CD4-positive, alpha-beta T cell treated with Interleukin-17A for 4 hours (primary cell): ENCODE measurements around the gene FBLN2.

ENCODE experiments used
- DNase-seq: peaks from one replicate; pipeline ENCODE4 v3.0.0-alpha.2; 2020; ENCODE audit warnings: mixed read lengths

FBLN2 gene

DNA sequence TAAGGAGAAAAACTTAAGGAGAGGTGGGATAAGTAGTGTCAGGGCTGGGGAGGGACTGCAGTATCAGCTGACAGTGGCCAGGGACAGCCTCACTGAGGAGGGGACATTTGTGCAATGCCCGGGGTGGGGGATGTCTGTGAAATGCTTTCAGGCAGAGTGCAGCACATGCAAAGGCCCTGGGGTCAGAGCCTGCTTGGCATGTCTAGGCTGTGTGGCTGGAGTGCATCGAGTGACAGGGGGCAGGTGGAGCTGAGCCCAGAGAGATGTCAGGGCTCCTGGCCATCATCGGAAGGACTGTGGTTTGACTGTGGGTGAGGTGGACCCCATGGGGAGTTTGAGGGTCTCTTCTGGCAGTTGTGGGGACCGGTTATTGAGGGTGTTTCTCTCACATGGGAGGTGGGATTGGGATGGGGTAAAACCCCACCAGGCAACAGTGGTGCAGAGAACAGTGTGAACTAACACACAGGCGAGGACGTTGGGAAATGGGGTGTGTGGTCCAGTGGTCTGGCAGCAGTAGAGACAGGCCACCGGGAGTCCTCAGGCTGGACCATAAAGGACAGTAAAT lies 61.2 kb downstream of the FBLN2 start:
- DNase-seq: no peak

DNA sequence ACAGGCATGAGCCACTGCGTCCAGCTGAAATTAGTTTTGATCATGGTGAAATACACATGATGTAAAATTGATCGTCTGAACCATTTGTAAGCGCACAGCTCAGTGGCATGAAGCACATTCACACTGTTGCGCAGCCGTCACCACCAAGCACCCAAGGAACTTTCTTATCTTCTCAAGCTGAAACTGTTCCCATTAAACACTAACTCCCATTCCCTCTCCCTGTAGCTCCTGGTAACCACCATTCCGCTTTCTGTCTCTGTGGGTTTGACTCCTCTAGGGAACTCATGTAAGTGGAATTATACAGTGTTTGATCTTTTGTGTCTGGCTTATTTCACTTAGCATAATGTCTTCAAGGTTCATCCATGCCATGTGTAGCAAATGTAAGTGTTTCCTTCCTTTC lies 62.3 kb downstream of the FBLN2 start:
- DNase-seq: no peak

DNA sequence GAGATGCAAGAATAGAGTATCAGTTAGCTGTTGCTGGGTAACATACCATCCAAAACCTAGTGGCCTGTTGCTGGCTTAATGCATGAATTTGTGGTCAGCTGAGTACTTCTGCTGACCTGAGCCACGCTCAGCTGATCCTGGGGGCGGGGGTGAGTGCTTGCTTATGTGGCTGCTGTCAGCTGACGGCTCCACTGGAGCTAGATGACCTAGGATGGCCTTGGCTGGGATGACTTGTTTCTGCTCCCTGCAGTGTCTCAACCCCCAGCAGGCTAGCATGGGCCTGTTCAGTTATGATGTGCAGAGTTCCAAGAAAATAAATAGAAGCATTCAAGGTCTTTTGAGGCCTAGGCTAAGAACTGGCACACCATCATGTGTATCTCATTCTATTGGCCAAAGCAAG lies 63.9 kb downstream of the FBLN2 start:
- no peak for DNase-seq

DNA sequence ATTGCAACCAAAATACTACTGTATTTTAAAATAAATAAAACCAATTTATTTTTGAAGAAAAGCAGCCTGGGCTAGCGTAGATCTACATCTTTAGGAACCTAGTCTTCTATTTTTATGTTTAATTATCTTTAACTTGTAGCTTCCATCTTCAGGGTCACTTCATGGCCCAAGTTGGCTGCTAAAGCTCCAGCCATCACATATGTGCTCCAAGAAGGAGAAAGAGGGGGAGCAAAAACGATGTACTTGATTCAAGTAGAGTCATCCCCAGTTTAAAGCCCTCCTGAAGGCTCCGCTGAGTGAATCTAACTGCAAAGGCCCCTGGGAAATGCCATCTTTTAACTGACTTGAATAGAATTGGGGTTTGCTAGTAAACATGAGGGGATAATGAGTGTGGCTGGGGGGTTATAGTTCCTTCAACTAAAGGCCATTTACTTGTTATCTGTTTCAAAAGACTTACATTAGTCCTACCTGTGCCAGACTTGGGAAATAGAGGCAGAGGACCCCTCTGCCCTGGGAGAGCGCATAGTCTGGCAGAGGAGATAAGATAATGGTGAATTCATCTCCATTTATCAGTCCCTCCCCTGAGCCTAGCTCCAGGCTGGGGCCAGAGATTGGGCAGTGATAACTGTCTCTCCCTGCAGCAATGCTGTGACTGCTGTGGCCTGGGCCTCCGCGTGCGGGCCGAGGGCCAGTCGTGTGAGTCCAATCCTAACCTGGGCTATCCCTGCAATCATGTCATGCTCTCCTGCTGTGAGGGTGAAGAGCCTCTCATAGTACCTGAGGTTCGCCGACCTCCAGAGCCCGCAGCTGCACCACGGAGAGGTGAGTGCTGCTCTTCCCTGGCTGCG lies 64.6 kb downstream of the FBLN2 start:
- no peak for DNase-seq

DNA sequence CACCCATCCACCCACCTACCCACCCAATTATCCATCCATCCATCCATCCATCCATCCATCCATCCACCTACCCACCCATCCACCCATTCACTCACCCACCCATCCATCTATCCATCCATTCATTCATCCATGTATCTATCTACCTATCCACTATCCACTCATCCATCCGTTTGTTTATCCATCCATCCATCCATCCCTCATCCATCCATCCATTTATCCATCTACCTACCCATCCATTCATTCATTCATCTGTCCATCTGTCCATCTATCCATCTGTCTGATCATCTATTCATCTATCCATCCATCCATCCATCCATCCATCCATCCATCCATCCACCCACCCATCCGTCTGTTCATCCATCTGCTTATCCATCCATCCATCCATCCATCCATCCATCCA lies 65.7 kb downstream of the FBLN2 start:
- no peak for DNase-seq

DNA sequence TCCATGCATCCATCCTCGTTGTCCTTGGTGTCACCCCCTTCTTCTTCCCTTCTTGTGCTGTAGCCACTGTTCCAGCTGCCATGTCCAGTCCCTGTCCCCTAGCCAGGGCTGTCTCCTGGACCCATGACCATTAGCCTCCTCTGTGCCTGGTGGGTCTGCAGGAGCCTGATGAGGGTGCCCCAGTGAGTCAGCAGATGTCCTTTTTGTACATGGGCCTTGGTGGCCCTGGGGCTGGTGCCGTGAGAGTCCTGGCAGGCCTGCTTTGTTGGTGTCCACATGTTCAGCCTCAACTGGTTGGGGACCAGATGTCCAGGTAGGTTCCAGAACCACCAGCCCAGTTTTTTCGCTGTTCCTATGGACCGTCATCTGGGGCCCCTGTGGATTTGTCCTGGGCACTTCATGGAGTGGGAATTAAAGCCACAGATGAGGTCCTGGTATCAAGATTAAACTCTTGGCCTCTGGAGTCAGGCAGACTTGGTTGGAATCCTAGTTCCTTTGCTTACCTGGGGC lies 66.1 kb downstream of the FBLN2 start:
- no peak for DNase-seq

DNA sequence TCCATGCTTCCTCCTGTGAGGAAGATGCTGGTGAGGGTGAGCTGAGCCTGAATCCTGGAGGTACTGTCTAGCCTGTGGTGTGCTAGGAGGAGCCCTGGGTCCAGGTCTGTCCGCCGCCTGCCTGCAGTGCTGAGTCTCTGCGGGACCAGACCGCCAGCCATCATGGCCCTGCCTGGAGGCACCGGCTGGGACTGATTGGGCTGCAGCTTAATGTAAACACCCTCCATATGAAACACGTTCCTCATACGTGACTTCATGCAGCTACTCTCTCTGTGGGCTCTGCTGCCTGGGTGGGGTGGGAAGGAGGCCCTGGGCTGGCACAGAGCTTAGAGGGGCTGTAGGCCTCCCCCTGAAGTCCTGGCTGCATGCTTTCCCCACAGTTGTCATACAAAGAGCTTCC lies 67.4 kb downstream of the FBLN2 start:
- DNase-seq: no peak

DNA sequence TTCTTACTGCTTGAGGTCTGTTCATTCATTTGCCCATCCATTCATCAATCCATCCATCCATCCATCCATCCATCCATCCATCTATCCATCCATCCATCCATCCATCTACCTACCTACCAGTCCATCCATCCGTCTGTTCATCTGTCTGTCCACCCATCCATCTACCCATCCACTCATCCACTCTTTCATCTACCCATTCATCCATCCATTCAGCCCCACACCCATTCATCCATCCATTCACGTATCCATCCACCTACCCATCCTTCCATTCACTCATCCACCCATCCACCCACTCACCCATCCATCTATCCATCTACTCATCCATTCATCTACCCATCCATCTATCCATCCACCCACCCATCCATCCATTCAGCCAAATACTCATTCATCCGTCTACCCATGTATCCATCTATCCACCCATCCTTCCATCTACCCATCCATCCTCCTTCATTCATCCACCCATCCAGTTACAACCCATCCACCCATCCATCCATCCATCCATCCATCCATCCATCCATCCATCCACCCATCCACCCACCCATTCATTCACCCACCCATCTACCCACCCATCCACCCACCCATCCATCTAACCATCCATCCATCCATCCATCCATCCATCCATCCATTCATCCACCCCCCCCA lies 68.3 kb downstream of the FBLN2 start:
- no peak for DNase-seq

DNA sequence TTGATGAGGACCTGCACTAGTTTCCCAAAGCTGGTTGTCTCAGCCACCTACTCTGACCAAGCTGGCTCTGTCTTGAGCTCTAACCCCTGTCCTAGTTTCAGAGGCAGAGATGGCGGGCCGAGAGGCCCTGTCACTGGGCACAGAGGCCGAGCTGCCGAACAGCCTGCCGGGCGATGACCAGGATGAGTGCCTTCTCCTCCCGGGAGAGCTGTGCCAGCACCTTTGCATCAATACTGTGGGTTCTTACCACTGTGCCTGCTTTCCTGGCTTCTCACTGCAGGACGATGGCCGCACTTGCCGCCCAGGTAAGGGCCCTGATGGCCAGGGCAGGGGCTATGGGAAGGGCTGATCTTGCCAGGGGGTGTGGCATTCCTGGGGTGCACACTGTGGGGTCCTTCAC lies 69.1 kb downstream of the FBLN2 start:
- no peak for DNase-seq

DNA sequence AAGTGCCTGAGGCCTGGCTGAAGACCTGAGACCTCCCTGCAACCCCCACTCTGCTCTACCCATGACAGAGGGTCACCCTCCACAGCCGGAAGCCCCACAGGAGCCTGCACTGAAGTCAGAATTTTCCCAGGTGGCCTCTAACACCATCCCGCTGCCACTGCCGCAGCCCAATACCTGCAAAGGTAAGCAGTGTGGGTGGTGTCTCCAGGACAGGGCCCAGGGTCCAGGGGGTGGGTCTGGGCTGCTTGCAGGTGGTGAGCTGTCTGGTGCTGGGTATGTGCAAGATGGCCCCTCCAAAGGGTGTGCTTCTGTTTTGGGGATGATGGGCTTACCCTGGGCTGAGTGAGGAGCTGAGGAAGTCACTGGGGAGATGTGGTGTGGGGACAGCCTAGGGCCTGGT lies 69.9 kb downstream of the FBLN2 start:
- DNase-seq: no peak

DNA sequence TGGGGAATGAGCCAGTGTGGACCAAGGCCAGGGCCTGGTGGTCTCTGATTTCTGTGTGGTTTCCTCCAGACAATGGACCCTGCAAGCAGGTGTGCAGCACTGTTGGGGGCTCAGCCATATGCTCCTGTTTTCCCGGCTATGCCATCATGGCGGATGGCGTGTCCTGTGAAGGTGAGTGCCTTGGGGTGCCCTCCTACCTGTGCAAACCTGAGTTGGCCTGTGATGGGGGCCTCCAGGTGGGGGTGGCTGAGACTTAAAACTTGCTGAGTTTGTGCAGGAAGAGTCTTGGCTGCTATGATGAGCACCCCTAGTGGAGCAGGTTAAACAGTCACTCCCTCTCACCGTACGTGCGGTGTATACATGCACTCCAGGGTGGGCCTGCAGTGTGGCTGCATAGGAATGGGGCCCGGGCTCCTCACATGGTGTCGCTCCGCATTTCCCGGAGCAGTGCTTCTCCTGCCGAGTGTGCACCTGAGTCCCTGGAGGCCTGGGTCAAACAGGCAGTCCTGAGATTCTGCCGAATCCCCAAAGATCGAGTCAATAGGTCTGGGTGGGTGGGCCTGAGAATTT lies 70.8 kb downstream of the FBLN2 start:
- no peak for DNase-seq

DNA sequence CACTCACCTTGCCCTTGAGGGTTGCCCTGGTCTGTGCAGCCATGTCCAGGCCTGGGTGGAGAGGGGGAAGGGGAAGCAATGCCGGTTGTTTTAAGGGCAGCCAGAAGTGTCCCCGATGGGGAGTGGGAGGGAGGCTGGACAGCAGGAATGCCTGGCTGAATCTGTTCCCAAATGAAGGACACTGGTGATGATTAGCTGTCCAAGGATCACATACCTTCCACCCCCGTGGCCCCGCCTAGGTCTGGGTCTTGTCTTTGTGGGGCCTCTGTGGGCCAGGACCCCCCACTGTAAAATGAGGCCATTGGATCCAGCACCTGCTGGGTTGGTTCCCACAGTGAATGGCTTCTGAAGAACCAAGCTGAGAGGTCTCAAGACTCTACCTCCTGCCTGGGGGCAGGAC lies 71.4 kb downstream of the FBLN2 start:
- no peak for DNase-seq

DNA sequence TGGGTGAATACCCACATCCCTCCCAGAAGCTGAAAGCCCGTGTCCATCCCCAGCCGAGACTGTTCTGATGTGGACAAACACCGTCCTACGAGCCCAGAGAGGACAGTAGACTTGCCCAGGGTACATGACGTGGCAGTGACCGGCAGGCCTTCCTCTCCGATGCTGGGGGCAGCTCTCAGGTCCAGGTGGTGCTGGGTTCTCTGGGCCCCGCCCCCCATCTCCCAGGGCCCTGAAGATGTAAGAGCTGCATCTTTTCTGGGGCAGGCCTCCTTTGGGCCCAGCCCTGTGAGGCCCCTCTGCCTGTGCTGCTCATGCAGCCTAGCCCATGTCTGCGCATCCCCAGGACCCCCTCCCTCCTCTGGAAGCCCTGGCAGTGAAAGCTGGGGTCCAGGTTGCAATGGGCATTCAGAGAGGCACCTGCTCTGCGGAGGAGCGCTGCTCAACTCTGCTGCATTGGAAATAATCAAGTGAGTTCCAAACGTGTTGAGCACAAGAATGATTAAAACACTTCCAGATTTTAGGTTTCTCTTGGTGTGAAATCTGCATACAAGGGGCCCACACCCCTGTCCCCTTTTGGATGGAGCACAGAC lies 71.9 kb downstream of the FBLN2 start:
- DNase-seq: no peak

DNA sequence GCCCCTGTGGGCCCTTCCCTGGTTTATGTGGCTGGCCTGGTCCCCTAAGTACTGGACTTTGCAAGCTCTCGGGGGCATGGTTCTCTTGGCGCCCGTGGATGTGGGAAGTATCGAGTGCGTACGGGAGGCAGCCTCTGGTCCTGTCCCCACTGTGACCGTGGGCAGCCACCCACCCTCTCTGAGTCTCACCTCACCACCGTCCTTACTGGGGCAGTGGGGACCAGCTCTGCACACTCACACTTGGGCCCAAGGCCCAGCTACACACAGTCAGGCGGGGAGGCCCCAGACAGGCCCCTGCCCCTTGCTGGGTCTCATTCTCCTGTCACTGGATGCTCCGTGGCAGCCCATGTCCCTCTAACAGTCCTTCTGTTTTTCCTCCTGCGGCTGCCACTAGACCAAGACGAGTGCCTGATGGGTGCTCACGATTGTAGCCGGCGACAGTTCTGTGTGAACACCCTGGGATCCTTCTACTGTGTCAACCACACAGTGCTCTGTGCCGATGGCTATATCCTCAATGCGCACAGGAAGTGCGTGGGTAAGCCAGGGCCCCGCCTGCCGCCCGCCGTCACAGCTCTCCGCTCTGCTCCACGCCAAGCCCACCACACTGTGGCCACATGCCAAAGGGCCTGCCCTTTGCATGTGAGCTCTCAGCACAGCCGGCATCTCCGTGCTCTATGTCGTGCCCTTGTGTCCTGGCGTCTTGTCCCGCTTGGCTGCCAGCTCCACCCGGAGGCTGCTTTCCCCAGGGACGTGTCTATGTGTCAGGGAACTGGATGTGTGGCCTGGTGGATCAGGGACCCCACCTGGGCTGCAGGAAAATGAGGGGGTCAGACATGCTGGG lies 72.7 kb downstream of the FBLN2 start:
- DNase-seq: peak; percentile 36

DNA sequence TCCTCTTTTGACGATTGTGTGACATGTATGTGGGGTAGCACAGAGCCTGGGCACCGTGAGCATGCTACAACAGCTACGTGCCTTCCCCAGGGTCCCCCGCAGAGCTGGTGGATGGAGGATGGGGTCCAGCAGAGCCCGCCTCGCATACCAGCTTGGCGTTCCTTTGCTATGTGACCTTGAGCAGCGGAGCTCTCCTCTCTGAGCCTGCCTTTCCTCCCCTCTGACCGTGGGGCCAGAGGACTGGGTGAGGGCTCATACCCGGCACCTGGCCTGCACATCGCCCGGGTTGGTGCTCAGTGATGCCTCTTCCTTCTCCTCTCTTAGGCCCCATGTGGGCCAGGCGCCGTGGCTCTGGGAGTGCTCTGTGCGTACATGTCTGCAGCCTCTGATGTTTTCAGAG lies 73.4 kb downstream of the FBLN2 start:
- DNase-seq: no peak

DNA sequence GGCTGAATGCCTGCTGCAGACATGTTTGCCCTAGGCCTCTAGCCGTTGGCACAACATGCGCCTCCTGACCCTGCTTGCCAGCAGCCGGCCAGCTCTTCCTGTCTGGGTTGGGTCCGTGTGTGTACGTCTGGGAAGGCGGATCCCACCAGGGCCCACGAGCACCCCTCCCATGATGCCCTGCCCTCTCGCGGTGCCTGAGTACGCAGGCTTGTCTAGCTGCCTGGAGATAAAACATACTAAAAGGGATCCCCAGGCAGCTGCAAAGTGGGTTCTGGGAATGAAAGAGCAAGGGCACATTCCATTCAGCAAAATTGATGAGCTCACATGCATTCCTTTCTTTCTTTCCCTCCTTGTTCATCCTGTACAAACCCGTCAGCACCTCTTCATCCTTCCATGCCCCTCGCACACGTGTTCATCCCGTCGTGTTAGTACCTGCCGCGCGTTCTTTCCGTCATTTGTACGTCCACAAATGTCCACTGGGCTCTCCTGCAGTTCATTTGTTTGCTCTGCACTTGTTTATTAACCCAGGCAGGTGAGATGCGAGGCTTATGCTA lies 74.3 kb downstream of the FBLN2 start:
- DNase-seq: no peak

DNA sequence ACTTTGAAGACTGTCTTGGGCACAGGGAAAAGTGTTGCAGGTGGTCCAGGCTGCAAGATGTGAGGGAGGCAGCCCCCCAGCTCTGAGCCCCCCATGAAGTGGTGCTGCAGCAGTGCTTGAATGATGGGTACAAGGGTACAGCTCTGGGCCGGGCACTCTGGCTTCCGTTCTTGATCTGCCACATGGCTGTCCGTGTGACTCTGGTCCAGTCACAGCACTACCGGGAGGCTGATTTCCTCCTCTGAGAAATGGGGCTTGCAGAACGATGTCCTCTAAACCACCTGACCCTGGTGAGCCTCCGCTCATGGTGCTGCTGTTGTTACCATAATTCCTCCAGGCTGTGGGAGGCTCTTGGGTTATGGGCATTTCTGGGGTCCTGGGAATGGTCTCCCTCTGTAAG lies 75.1 kb downstream of the FBLN2 start:
- DNase-seq: no peak

DNA sequence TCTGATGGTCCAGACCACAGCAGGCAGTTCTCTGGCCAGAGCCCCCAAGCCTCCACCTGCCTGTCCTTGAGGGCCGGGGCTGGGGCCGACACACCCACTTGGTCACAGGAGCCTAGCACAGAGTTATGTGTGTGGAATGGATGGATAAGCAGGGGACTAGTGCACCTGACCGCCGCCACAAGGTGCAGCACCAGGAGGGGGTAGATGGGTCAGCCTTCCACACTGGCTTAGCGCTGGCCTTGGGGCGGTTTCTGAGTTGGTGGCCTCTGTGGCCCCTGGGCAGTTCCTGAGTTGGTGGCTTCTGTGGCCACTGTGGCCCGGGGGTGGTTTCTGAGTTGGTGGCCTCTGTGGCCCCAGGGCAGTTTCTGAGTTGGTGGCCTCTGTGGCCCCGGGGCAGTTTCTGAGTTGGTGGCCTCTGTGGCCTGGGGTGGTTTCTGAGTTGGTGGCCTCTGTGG lies 75.8 kb downstream of the FBLN2 start:
- no peak for DNase-seq

DNA sequence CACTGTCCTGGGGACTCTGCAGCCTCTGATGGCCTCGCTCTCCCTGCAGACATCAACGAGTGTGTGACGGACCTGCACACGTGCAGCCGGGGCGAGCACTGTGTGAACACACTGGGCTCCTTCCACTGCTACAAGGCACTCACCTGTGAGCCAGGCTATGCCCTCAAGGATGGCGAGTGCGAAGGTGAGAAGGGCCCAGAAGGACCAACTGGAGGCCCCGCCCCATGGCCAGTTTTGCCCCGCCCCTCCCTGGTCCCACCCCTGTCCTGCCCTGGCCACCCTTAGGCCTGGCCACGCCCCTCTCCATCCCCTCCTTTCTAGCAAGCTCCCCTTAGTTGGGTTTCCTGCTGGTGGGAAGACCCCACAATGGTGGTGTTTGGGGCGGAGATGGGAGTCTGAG lies 77.5 kb downstream of the FBLN2 start:
- DNase-seq: no peak

DNA sequence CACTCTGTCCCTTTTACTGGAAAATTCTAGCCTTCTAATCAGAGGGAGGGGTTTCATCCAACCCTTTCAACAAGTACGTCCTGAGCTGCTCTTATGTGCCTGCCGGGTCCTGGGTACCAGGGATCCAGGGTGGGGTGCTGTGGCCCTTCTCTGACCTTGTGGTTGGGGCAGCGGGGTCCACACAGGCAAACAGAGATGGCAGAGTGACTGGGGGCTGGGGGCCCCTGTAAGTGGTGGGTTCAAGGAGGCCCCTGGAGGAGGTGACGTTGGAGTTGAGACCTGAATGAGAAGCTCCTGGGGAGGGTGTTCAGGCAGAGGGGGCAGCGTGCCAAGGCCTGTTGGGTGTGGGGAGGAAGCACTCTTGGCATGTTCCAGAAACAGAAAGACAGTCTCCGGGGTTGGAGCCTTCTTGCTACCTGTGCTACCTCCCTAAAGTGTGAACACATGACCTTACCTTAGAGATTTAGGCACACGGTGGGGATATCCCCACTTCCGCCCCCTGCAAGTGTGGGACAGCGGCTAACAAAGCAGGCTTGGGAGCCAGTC lies 78.1 kb downstream of the FBLN2 start:
- DNase-seq: no peak

DNA sequence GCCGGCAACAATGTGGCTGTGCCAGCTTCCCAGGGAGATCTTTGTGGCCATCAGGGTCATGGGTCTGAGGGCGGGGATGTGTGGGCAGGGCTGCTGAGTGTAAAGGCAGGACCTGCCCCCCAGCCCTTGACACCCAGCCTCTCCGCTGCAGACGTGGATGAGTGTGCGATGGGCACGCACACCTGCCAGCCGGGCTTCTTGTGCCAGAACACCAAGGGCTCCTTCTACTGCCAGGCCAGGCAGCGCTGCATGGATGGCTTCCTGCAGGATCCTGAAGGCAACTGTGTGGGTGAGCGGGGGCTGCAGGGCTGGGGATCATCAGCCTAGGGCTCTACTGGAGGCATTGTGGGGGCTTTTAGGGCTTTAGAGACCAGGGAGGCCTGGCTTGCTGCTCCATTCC lies 78.8 kb downstream of the FBLN2 start:
- DNase-seq: no peak

DNA sequence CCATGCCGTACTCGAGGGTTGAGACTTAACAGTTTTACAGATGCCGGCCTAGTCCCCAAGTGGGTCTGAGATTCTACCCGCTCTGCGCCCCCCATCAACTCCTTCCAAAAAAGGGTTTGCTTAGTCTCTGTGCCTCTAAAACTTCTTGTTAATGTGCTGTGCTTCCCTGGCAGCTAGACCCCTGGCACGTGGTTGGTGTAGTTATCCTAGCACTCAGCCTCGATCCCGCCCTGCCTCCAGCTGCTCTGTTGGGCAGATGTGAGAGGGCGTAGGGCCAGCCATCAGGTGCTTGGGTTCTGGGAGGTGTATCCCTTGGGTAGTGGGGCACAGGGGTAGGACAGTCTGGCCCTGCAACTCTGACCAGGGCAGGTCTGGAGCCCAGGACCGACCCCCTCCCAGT lies 79.5 kb downstream of the FBLN2 start:
- DNase-seq: no peak
